Ovary (tissue), 3 donors: ENCODE results near the gene BABAM2.

Source experiments
- POLR2A ChIP-seq: fragments of 450-650 bp; IDR thresholded peaks from one replicate; pipeline ENCODE4 v1.6.1; 2017; ENCODE audit warnings: antibody characterized with exemption, mild to moderate bottlenecking, moderate library complexity
- TF ChIP-seq, protein P1 (sequence below), 3 donors: fragments of 450-650 bp in 2 of 3; fragments of 200-600 bp in 1 of 3; IDR thresholded peaks; one replicate each; pipeline versions ENCODE4 v1.5.1 to v1.8.0; 2016 to 2022; ENCODE audit warnings: antibody characterized with exemption in 3 of 3, mild to moderate bottlenecking in 1 of 3
- donor health status: DM: no; HTN: no; CAD: no.

GRCh38 chr2:27940982-27941381 is 50.5 kb downstream of the BABAM2 start:
- TF ChIP-seq, protein P1, sequence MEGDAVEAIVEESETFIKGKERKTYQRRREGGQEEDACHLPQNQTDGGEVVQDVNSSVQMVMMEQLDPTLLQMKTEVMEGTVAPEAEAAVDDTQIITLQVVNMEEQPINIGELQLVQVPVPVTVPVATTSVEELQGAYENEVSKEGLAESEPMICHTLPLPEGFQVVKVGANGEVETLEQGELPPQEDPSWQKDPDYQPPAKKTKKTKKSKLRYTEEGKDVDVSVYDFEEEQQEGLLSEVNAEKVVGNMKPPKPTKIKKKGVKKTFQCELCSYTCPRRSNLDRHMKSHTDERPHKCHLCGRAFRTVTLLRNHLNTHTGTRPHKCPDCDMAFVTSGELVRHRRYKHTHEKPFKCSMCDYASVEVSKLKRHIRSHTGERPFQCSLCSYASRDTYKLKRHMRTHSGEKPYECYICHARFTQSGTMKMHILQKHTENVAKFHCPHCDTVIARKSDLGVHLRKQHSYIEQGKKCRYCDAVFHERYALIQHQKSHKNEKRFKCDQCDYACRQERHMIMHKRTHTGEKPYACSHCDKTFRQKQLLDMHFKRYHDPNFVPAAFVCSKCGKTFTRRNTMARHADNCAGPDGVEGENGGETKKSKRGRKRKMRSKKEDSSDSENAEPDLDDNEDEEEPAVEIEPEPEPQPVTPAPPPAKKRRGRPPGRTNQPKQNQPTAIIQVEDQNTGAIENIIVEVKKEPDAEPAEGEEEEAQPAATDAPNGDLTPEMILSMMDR (IDR thresholded peaks at IDR 0.05): no peak
- no peak for TF ChIP-seq POLR2A
